ENCODE measurements around the gene TMEM72.

Gene TMEM72

DNA sequence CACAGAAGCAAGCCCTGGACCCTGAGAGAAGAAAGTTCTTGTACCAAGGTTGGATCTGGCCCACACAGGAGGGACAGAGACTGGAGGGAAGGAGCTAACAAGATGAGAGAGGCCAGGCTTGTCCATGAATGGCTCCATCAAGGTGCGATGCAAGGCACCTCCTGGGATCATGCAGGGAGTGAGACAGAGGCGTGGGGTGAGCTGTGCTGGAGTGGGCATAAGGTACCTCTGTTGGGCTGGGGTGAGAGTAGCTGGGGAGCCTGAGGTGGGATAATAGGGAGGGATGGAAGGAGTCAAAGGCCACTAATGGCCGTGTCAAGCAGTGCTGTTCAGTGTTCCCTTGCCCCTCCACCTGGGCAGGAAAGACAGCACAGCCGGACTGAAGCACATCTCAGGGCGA, 9.9 kb downstream of the TMEM72 start:
- DNase-seq: no peak

DNA sequence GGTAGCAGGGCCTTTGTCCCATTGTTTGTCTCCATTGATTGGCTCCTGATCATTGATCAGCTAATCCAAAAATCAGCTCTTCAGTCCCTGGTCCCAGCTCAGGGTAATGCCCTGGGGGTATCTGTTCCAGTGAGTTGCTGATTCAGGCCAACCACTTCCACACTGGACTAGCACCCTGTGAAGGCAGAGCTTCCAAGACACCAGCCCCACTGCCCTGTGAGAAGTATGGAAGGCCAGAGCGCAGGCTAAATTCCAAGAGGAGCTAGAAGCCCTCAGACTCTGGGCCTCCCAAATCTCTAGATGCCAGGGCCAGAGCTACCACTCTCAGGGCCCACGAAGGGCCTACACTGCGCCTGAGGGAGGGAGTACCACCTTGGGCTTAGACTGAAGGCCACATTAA, 10.4 kb downstream of the TMEM72 start:
- no peak for DNase-seq

GRCh38 chr10:44922021-44922420, 10.9 kb downstream of the TMEM72 start:
- no peak for DNase-seq

DNA sequence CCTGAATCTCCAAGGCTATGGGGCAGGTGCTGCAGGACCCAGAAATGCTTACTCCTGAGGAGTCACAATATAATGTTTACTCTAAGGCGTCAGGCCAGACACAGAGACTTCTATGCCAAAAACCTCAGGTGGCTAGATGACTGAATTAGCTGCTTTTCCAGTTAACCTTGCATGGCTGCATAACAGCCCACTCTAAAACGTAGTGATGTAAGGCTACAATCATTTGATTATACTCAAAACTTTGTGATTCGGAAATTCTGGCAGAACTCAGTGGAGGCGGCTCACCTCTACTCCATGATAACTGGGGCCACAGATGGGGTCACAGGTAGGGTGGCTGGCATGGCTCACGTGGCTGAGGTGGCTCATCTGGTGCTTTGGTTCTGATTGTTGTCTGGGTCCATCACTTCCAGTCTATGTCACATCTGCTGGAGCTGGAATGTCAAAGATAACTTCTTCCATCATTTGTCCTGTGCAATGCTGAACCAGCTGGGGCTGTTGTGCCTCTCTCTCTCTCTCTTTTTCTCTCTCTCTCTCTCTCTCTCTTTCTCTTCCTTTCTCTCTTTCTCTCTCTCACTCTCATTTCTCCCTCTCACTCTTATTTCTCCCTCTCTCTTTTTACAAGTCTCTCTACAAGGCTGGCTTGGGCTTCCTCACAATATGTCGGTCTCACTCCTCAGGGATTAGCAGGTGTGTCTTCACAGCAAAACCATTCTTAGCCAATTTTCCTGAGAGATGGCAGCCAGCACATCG, 11.8 kb downstream of the TMEM72 start:
- DNase-seq: no peak

DNA sequence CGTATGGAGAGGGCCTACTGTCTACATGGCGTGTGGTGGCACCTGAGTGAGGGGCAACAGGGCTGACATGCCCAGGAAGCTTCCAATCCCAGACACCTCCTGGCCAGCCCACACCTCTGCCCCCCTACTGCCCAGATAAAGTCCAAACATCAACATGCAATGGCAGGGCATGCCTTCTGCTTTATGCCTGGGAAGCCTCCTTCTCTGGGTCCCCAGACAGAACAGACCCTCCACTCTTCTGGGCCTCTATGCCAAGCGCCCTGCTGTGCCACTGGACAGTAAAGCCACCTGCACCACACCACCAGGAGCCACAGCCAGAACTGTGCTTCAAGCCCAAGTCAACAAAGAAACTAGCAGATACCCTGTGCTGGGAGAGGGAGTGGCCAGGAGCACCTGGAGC, 12.5 kb downstream of the TMEM72 start:
- DNase-seq: no peak

DNA sequence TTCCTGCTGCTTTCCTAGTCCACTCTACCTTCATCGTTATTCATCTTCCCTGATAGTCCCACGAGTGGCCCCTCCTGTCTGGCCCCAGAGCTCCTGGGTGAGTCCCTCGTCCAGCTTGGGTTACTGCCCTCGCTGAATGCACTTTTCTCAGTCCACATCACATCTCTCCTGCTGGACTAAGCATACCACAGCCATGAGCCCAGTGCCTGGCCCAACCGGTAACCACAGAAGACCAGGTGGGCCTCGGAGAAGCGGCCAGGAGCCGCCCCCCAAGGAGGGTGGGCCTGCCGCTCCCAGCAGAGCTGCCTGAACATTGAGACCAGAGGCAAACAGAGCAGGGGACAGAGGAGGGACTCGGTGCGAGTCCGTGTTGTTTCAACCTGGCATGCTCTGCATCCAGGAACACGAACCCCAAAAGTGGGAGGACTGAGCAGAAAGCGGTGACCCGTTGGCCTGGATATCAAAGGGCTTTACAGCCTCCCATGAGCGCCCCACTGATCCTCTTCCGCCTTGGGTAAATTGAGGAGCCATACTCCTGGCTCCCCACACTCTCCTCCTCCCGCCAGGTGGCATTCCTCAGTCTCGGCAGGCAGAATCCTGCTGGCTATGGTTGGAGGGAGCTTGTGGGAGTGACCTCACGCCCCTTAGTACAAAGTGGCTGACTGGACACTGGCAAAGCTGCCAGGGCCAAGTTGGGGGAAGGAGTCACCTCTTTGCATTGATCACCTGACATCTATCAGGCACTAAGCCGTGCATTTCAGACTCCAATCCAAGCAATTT, 13.3 kb downstream of the TMEM72 start:
- DNase-seq: no peak

- no peak for DNase-seq
These were observed 14.1 kb downstream of the TMEM72 start for GRCh38 chr10:44925224-44925623.

GRCh38 chr10:44925811-44926750, 14.9 kb downstream of the TMEM72 start:
- DNase-seq: no peak

DNA sequence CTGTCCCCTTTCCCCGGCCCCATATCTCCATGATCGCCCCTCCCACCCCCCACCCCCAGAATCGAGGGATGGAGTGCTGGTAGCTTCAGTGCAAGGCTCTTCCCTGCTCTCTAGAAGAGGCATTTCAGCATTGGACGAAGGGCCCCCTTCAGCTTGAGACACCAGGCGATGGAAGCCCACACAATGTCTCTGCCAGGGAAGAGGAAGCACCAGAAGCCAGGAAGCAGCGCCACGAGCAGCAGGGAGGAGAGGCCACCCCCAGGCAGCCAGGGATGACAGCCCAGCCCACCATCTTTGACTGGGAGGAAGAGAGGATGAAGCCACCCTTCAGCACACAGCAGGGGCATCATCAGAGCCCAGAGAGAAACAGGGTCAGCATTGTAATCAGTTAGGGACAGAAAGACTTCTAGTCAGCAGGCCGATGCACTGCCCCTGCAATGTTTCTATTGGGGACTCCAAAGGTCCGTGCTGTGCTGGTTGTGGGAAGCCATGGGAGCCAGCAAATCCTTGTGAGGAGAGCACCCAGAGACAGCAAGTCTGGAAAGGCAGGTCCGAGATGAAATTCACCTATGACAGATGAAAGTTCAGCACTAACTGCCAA, 15.7 kb downstream of the TMEM72 start:
- DNase-seq: no peak

GRCh38 chr10:44927352-44927751, 16.2 kb downstream of the TMEM72 start:
- no peak for DNase-seq

GRCh38 chr10:44928462-44928861, 17.3 kb downstream of the TMEM72 start:
- no peak for DNase-seq

DNA sequence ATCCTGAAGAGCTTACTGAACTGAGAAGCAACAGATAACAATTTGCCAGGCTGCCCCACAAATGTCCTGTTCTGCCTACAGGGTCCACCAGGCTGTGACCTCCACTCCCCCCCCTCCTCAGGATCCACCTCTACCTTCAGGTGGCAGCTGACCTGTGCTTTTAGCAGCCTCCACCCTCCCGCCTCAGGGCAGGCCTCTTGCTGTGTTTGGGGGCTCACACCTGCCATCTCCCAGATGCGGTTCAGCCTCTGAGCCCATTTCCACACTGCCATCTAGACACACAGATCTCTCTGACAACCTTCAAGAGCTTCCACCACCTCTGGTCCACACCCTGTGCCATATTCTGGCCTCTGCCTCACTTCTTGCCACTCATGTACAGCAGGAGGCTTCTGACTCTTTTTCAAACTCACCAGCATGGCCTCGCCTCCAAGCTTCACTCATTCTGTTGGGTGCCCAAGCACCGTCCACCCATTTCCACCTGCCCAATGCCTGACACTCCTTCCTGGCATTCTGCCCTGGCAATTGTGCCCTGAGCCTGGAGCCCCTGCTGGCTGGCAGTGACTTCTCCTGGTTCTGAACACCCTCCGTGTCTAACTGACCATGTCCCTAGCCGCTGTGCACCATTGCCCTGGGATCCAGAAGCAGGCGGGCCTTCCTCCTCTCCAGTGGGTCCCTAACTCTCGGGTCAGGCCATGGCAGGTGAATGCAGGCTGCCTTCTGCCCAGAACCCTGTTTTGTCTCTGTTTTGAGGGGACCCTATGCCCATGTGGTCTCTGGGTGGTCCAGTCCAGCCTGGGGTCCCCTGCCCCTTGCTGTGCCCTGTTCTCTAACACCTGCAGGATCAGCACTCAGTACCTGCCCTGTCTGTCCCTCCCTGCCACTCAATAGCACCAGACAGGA, 18.5 kb downstream of the TMEM72 start:
- DNase-seq: no peak

- DNase-seq: no peak
These were observed 19.9 kb downstream of the TMEM72 start for GRCh38 chr10:44930904-44931620.

- no peak for DNase-seq
These were observed 20.7 kb downstream of the TMEM72 start for GRCh38 chr10:44931621-44932516.

DNA sequence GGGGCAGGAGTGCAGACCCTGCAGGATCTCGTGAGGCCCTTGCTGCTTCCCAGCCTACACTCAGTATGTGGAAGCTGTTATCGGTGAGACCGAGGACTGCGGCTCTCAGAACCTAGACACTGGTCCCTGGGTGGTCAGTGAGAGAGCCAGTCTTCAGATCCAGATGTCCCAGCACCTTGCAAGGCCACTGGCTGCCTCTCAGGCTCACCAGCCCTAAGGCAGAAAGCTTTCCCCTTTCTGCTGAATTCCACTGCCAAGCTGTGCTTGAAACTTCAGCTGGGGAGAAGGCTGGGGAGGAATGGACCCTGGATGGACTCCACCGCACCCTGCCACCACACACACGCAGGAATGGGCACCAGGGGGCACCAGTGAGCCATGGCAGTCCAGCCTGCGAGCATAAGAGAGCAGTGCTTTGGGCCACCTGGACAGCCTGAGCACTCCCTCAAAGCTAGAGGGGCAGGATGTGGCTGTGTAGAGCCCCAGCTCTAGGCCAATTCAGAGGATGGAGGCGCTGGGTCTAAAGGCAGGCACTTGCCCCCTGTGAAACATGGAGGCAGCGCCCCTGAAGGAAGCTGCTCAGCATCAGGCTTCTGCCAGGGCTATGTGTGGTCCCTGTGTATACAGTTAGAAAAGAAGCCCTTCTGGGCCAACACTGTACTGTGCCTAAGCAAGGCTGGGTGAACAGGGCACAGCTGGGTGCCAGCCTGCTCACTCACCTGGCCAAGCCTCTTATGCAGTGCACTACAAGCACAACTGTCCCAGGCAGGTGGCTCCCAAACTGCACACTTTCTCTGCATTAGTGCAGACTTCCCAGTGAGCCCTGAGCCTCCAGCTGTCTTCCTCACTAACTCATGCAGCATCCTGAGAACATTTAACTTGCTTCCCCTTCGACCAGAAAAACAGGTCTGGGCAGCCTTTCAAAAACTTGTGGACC, 21.6 kb downstream of the TMEM72 start:
- peak; percentile 8 to 29 for DNase-seq

GRCh38 chr10:44933451-44934321, 22.5 kb downstream of the TMEM72 start:
- DNase-seq: no peak

- no peak for DNase-seq
These were observed 23.5 kb downstream of the TMEM72 start for GRCh38 chr10:44934416-44935200.

Measured in NCI-H2081 (cell line).